LNCAP (cell line): ENCODE results near the gene FAM53A.

ENCODE experiments used
- TF ChIP-seq, protein P1 (sequence below): fragments of 450-650 bp; IDR thresholded peaks from 2 replicates; pipeline ENCODE4 v1.5.1; 2017; ENCODE audit warnings: mild to moderate bottlenecking

Gene FAM53A

DNA sequence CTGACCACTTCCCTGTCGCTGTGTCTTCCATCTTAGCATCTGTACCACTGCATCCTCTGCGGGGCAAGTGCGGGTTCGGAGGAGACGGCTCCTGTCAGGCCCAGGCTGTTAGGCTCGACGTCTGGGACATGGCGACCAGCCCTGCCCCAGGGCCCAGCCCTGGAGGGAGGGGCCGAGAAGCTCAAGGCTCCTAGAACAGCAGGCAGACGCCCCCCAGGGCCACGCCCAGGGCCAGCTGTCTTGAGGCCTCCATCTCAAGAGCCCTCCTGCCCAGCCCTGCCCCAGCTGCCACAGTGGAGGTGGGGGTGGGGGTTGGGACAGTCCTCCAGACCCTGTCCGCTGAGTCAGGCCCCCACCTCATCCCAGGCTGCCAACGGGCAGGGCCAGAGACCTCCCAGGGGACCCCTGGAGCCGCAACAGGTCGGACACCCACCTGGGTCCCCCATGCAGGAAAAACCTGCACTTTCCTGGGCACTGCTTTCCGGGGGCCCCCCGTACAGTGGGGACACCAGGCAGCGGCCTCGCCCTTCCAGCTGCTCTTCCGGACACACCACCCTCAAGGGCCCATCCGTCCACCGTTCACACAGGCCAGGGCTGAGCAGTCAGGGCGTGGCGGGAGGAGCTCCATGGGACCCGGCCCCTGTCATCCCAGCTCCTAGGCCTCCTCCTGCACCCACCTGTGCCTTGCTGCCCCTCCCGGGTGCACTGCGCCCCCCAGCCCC is 83.1 kb downstream of the FAM53A start:
- TF ChIP-seq, protein P1, sequence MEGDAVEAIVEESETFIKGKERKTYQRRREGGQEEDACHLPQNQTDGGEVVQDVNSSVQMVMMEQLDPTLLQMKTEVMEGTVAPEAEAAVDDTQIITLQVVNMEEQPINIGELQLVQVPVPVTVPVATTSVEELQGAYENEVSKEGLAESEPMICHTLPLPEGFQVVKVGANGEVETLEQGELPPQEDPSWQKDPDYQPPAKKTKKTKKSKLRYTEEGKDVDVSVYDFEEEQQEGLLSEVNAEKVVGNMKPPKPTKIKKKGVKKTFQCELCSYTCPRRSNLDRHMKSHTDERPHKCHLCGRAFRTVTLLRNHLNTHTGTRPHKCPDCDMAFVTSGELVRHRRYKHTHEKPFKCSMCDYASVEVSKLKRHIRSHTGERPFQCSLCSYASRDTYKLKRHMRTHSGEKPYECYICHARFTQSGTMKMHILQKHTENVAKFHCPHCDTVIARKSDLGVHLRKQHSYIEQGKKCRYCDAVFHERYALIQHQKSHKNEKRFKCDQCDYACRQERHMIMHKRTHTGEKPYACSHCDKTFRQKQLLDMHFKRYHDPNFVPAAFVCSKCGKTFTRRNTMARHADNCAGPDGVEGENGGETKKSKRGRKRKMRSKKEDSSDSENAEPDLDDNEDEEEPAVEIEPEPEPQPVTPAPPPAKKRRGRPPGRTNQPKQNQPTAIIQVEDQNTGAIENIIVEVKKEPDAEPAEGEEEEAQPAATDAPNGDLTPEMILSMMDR, result no peak

DNA sequence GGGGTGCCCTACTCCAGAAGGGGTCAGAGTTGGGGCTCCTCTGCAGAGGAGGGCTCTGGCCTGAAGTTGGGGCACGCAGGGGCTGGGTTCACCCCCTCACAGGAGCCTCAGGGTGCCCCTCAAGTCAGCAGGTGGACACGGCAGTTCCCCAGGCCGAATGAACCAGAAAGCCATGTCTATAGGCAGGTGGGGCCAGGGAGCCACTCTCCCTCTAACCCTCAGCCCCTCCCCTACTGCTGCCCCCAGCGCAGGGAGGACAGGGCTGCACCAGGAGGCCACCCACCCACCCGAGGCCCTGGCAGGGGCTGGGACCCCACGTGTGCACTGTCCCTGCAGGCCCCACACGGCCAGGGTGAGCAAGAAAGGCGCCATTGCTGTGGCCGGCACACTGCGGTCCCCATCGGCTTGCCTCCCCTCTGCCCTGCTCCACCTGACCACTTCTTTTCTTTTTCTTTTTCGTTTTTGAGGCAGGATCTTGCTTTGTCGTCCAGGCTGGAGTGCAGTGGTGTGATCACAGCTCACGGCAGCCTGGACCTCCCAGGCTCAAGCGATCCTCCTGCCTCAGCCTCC is 83.8 kb downstream of the FAM53A start:
- TF ChIP-seq, protein P1, result no peak

DNA sequence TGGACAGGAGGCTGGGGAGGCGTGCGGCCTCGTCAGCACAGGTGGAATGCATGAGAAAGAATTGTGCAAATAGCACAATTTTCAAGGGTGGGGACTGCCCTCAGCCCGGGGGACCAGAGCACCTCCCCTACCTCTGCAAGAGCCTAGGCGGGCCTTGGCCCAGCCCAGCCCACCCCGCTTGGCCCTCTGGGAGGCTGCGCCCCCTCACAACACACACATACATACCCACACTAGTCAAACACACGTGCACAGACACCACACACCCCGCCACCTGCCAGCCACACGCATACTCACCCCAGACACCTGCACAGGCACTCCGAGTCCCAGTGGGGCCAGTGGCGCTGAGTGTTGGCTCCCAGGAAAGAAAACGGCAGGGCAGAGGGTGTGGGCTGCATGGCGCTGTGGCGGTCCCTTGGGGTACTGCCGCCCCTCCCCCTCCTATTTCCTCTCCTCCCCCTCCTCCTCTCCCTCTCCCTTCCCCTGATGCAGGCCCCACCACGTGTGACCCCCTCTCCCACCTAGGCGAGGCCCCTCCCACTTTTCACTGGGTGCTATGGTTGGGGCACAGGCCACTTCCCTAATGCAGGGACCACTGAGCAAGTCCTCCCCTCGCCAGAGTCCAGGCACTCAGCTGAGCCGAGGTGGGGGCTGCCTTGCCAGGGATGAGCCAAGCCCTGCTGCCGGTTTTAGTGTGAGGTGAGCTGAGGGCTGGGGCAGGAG is 84.5 kb downstream of the FAM53A start:
- TF ChIP-seq, protein P1, result no peak

DNA sequence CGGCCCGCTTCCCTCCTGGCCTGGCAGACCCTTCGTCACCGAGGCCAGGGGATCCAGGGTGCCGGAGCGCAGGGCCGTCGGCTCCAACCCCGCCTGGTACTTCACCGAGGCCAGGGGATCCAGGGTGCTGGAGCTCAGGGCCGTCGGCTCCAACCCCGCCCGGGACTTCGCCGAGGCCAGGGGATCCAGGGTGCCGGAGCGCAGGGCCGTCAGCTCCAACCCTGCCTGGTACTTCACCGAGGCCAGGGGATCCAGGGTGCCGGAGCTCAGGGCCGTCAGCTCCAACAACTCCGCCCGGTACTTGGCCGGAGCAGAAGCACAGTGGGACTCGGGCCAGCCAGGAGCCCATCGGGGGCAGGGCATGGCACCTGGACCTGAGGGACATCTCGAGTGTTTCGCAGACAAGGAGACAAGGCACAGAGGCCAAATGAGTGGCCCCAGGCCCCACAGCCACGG is 85.1 kb downstream of the FAM53A start:
- TF ChIP-seq, protein P1, result no peak

DNA sequence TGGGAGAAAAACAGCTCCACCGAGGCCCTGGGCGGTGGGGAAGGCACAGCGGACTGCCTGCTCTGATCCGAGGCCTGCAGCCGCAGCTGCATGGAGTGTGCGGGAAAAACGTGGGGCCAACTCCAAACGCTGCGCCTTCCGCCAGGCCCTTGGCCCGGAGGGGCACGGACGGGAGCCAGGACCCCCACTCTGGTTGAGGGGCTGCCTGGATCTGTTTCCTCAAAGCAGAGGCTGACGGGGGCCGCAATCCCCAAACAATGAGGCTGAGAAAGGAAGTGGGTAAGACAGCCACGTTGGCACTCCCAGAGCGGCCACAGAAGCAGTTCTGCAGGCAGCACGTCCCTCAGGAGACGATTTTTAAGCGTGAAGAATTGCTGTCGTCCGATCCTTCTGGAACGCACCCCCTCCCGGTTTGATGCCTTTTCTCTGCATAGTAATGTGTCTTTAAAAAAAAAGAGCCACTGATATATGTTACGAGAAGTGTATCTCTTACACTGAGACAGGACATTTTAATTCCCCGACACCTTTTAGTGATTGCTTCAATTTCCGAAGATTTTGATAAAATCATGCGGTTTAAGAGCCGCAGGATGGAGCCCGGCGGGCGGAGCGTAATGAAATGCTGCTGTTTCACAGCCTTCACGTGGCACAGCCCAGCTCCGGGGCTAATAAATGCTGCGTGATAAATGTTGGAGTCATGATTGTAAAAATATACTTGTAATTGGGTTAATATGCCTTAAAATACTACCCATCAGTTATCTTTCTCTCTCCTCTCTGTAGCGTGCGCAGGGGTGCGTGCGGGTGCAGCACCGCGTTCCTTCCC is 85.7 kb downstream of the FAM53A start:
- TF ChIP-seq, protein P1, result no peak

DNA sequence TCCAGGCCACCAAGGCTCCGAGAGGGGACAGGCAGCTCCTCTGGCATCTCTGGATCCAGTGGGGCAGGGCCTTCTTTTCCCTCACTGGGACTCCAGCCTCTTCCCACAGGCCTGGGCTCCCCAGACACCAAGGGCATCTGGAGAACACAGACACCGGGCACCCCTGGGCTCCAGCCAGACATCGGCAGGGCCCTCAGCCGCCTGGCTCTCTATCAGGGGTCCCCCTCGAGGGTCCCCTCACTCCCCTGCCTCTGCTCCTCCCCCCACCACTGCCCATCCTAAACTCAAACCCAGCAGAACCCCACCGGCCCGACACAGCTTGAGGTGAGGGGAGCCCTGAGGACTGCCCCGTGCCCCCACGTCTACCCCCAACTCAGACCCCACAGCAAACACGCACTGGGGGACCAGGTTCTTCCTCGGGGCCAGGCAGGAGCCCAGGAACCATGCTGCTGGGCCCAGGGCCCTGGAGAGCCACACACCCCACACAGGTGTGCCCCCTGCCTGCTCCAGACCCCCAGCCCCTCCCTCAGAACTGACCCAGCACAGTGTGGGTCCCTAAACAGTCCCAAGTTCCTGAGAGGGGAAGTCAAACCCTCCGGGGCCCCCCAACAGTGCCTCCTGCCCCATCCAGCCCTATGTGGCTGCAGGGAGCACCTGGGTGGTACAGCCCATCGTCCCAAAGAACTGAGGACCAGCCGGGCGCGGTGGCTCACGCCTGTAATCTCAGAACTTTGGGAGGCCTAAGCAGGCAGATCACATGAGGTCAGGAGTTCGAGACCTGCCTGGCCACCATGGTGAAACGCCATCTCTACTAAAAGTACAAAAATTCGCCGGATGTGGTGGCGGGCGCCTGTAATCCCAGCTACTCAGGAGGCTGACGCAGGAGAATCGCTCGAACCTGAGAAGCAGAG is 86.8 kb downstream of the FAM53A start:
- TF ChIP-seq, protein P1, result no peak
